Activated T-helper 1 cell treated with anti-CD3 and anti-CD28 coated beads, Interleukin-2, amount 50 U/mL, for 16 hours (primary cell): ENCODE results near the gene HSPB2.
"Not testable (repeated sequence)": the region's sequence is repeated elsewhere in the genome, so short reads cannot be mapped to it uniquely, and the experiment has no call there.

Experiments
- DNase-seq, 2 donors: peaks; one replicate each; pipeline ENCODE4 v3.0.0-alpha.2; 2020; ENCODE audit warnings: low read depth in 1 of 2, low spot score in 1 of 2

The HSPB2 gene

GRCh38 chr11:111913031-111913861, 712 bp downstream of the HSPB2 start:
- no peak for DNase-seq

- DNase-seq: no peak
Observed at GRCh38 chr11:111913997-111914396, 1.5 kb downstream of the HSPB2 start.

GRCh38 chr11:111916768-111917167, 4.2 kb downstream of the HSPB2 start:
- DNase-seq: no peak

- no peak for DNase-seq
Observed at GRCh38 chr11:111917312-111917711, 4.8 kb downstream of the HSPB2 start.

GRCh38 chr11:111917788-111918187, 5.3 kb downstream of the HSPB2 start:
- no peak for DNase-seq

GRCh38 chr11:111918390-111919256, 6.1 kb downstream of the HSPB2 start, which contains the start of gene C11orf52:
TSS of gene C11orf52 (plus strand) at chr11:111918913. CDS start at chr11:111918973, 60 bp downstream.
- no peak for DNase-seq

GRCh38 chr11:111920908-111921307, 8.4 kb downstream of the HSPB2 start:
- DNase-seq: no peak

GRCh38 chr11:111921541-111922230, 9.2 kb downstream of the HSPB2 start:
- DNase-seq: no peak

- no peak for DNase-seq
Observed at GRCh38 chr11:111922803-111923202, 10.3 kb downstream of the HSPB2 start.

- DNase-seq: no peak
Observed at GRCh38 chr11:111923351-111923788, 10.8 kb downstream of the HSPB2 start.

- DNase-seq: no peak
Observed at GRCh38 chr11:111923951-111924350, 11.4 kb downstream of the HSPB2 start.

- no peak for DNase-seq
Observed at GRCh38 chr11:111925953-111926352, 13.4 kb downstream of the HSPB2 start.

- peak; percentile 88 to 92 for DNase-seq
Observed at GRCh38 chr11:111926505-111927391, 14.2 kb downstream of the HSPB2 start.

- no peak for DNase-seq
Observed at GRCh38 chr11:111930472-111930871, 17.9 kb downstream of the HSPB2 start.

- DNase-seq: no peak
Observed at GRCh38 chr11:111932611-111932950, 20.0 kb downstream of the HSPB2 start.

- not testable (repeated sequence) for DNase-seq
Observed at GRCh38 chr11:111933176-111933575, 20.6 kb downstream of the HSPB2 start.

GRCh38 chr11:111933872-111934271, 21.3 kb downstream of the HSPB2 start:
- DNase-seq: no peak

GRCh38 chr11:111934306-111934705, 21.8 kb downstream of the HSPB2 start:
- DNase-seq: no peak

- DNase-seq: no peak
Observed at GRCh38 chr11:111935317-111936039, 22.9 kb downstream of the HSPB2 start.

- no peak for DNase-seq
Observed at GRCh38 chr11:111936040-111936540, 23.6 kb downstream of the HSPB2 start.
